ENCODE measurements around the gene SLC41A1.

- TF ChIP-seq CTCF (IDR thresholded peaks at IDR 0.05) (no peak), REST (IDR thresholded peaks at IDR 0.05; ENCODE audit: low read depth, low read length) (no peak), NFIC (IDR thresholded peaks at IDR 0.05; ENCODE audit: borderline replicate concordance) (no peak), ELF1 (IDR thresholded peaks at IDR 0.05) (no peak)
Measured at GRCh38 chr1:205744403-205744802, 68.6 kb downstream of the SLC41A1 start.

All from SK-N-SH (cell line).